Fibroblast of pulmonary artery (primary cell): ENCODE data around the gene TFRC.
A peak's percentile ranks its signal among the peaks of the same experiment; 100 is the strongest.

ENCODE experiments used
- DNase-seq: peaks from one replicate; pipeline ENCODE4 v3.0.0-alpha.2; 2010; ENCODE audit warnings: low read depth
- H3K4me3 ChIP-seq: replicated peaks from 2 replicates; pipeline ENCODE4 v1.5.1; 2011; ENCODE audit warnings: low read depth, mild to moderate bottlenecking, control low read depth, low read length, moderate library complexity
- CTCF ChIP-seq: IDR thresholded peaks from 2 replicates; pipeline ENCODE4 v1.5.1; 2011; ENCODE audit warnings: mild to moderate bottlenecking, control low read depth, low read length, inconsistent platforms; ENCODE audit errors: missing control alignments

Gene TFRC

DNA sequence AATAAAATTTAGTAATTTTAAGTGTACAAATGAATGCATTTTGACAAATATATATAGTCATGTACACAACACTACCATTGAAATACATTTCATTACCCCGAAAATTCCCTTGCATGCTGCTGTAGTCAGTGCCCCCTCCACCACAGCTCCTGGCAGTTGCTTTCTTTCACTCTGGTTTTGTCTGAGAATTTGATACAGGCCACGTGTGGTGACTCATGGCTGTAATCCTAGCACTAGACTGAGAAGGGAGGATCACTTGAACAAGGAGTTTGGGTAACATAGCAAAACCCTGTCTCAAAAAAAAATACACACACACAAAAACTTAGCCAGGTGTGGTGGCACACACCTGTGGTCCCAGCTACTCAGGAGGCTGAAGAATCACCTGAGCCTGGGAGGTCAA is 65.4 kb downstream of the TFRC start:
- no peak for TF ChIP-seq CTCF
- DNase-seq = peak; percentile 58
- H3K4me3 ChIP-seq = no peak overlapping the region

DNA sequence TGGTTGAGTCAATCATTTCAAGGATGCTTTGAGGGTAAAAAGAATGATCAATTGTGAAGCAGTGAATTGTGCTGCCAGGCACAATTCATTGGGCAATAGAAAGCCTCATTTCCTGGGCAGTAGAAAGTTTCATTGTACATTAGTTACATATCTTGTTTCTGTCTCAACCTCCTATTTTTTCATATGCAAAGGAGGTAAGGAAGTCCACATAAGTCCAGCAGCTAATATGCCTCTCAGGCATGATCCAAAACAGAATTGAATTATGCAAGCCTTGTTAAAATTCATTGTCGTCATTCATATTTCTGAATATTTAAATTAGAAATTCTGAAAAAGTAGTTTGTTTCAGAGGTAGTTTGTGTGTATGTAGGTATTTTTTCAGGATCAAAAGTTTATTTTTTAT is 65.8 kb downstream of the TFRC start:
- H3K4me3 ChIP-seq = no peak overlapping the region
- DNase-seq = peak; percentile 6
- no peak for TF ChIP-seq CTCF

DNA sequence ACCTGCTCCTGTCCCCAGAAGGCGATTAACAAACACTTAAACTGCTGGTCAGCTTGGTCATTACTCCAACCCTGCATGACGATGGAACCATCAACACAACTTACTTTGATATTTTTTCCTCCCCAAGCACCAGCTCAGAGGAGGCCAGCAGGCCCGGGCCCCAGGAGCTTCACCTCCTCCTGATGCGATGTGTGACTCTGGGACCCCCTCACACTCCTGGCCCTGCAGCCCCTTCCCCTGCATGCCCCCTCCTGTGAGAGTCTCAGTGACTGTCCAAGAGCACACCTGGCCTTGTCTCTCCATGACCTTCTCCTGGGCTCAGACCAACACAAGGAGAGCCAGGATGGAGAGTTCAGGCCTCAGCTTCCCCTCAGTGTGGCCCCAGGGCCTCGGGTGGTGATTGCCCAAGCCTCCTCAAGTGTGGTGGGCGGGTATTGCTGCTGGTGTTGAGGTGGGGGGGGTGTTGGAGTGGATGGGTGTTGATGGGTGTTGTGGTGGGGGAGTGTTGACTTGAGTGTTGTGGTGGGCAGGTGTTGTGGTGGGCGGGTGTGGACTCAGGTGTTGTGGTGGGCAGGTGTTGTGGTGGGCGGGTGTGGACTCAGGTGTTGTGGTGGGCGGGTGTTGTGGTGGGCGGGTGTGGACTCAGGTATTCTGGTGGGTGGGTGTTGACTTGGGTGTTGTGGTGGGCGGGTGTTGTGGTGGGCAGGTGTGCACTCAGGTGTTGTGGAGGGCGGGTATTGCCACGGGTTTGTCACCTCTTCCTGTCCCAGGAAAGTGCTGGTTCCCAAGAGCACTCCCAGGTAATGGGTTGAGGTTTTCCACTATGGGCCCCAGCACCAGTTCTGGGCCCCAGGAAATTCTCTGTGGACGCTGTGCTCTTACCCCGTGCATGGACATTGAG is 68.1 kb downstream of the TFRC start:
- no peak for DNase-seq
- no peak for TF ChIP-seq CTCF
- no peak overlapping the region for H3K4me3 ChIP-seq

GRCh38 chr3:196012941-196013476 is 68.9 kb downstream of the TFRC start:
- H3K4me3 ChIP-seq = no peak overlapping the region
- no peak for DNase-seq
- no peak for TF ChIP-seq CTCF

DNA sequence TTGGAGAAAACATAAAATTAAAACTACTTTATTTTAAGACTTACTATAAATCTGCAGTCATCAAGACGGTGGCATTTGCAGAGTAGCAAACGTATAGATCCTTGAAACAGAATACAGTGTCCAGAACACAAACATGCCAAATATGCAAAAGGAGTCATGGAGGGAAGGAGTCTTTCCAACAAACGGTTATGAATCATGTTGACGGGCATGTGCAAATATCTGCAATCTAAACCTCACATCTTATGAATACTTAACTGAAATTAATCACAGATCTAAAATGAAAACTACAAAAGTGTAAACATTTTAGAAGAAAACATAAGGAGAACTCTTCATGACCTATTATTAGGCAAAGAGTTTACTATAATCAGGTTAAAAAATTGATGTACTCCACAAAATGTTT is 69.4 kb downstream of the TFRC start:
- DNase-seq = peak; percentile 13
- H3K4me3 ChIP-seq = no peak overlapping the region
- TF ChIP-seq CTCF = no peak

DNA sequence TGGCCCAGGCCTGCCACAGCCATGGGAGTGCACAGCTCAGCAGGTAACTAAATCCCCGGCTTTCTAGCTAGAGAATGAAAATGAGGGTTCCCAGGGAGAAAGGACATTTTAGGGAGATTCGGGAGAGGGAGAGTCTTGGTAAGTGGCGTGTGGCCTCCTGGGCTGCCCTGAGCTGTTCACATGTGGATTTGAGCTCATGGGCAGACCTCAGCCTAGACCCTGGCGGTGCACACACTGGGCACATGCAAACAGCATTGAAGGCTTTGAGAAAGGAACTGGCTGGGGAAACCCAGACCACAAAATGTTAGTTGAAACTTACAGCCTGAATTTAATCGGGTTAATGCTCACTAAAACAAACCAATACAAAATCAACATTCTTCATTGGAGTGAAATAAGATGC is 72.4 kb downstream of the TFRC start:
- DNase-seq = no peak
- TF ChIP-seq CTCF = no peak

More for the DNA sequence above, 72.4 kb downstream of the TFRC start:
- no peak overlapping the region for H3K4me3 ChIP-seq
